ENCODE results near the gene KCNMB1. TPM values are rescaled to one million over a fixed set of nuclear protein-coding genes. Genes with fewer than 3 reads are reported as not detected.

KCNMB1 gene
- polyA plus RNA-seq, 1 donor = 0.65 TPM

GRCh38 chr5:170375283-170375682 is 13.9 kb downstream of the KCNMB1 start:
- no peak for DNase-seq

GRCh38 chr5:170372971-170373370 is 16.2 kb downstream of the KCNMB1 start:
- no peak for DNase-seq

GRCh38 chr5:170368586-170368985 is 20.6 kb downstream of the KCNMB1 start:
- no peak for DNase-seq

GRCh38 chr5:170366276-170366675 is 22.9 kb downstream of the KCNMB1 start:
- DNase-seq = no peak

- DNase-seq = no peak
Measured at GRCh38 chr5:170365831-170366230, 23.3 kb downstream of the KCNMB1 start.

GRCh38 chr5:170365011-170365410 is 24.2 kb downstream of the KCNMB1 start:
- DNase-seq = no peak

- DNase-seq = no peak
Measured at GRCh38 chr5:170363671-170364070, 25.5 kb downstream of the KCNMB1 start.

- DNase-seq = no peak
Measured at GRCh38 chr5:170362656-170363055, 26.5 kb downstream of the KCNMB1 start.

GRCh38 chr5:170362102-170362501 is 27.1 kb downstream of the KCNMB1 start:
- peak; percentile 68 for DNase-seq

GRCh38 chr5:170361616-170362015 is 27.6 kb downstream of the KCNMB1 start:
- DNase-seq = peak; percentile 62

GRCh38 chr5:170361116-170361515 is 28.1 kb downstream of the KCNMB1 start:
- DNase-seq = no peak

- DNase-seq = no peak
Measured at GRCh38 chr5:170360709-170361108, 28.5 kb downstream of the KCNMB1 start.

- peak; percentile 50 for DNase-seq
Measured at GRCh38 chr5:170357955-170358444, 31.2 kb downstream of the KCNMB1 start.

- DNase-seq = no peak
Measured at GRCh38 chr5:170355601-170356098, 33.5 kb downstream of the KCNMB1 start.

GRCh38 chr5:170353961-170354360 is 35.2 kb downstream of the KCNMB1 start:
- DNase-seq = no peak

- no peak for DNase-seq
Measured at GRCh38 chr5:170353011-170353761, 36.0 kb downstream of the KCNMB1 start.

GRCh38 chr5:170348137-170348633 is 41.0 kb downstream of the KCNMB1 start:
- no peak for DNase-seq

- no peak for DNase-seq
Measured at GRCh38 chr5:170347022-170347567, 42.1 kb downstream of the KCNMB1 start.

GRCh38 chr5:170345971-170346370 is 43.2 kb downstream of the KCNMB1 start:
- no peak for DNase-seq

GRCh38 chr5:170343177-170343576 is 46.0 kb downstream of the KCNMB1 start:
- DNase-seq = no peak

- no peak for DNase-seq
Measured at GRCh38 chr5:170342153-170342725, 46.9 kb downstream of the KCNMB1 start.

- no peak for DNase-seq
Measured at GRCh38 chr5:170341545-170341944, 47.6 kb downstream of the KCNMB1 start.

- no peak for DNase-seq
Measured at GRCh38 chr5:170339780-170340167, 49.4 kb downstream of the KCNMB1 start.

Data from hindlimb muscle (tissue), 1 donor.